Bronchial epithelial cell (primary cell): ENCODE measurements around the gene IGIP. TPM values are rescaled to one million over a fixed set of nuclear protein-coding genes. Genes with fewer than 3 reads are reported as not detected.
A peak's percentile ranks its signal among the peaks of the same experiment; 100 is the strongest.

Experiments used
- DNase-seq: peaks from one replicate; pipeline ENCODE4 v3.0.0-alpha.2; 2010; ENCODE audit warnings: low read depth
- FAIRE-seq: peaks from 2 replicates; lab custom pipeline; 2011; peaks lifted over from hg19 to GRCh38; lab: Jason Lieb, UNC
- H3K27me3 ChIP-seq: 2 replicates; pipeline ENCODE4 v1.5.1; 2011; ENCODE audit warnings: low read length; ENCODE audit not compliant: control insufficient read depth, insufficient read depth
- H3K36me3 ChIP-seq: 2 replicates; pipeline ENCODE4 v1.5.1; 2011; ENCODE audit warnings: low read length; ENCODE audit not compliant: control insufficient read depth, insufficient read depth
- H3K4me3 ChIP-seq: 2 replicates; pipeline ENCODE4 v1.5.1; 2011; ENCODE audit warnings: mild to moderate bottlenecking, low read depth, low read length, control low read depth
- total RNA-seq: library from RNA; depleted of rRNA; stranded (reverse); fragments of >200 nt; gene quantifications from 2 replicates; pipeline ENCODE4 v1.2.1, GENCODE V29; 2014
- TF ChIP-seq, protein P1 (sequence below): IDR thresholded peaks from 2 replicates; pipeline ENCODE4 v1.5.1; 2011; ENCODE audit warnings: mild to moderate bottlenecking, moderate library complexity, low read length, control low read depth, inconsistent platforms; ENCODE audit not compliant: insufficient read depth, severe bottlenecking

The IGIP gene
- total RNA-seq, 1 donor from 2014 or later: 5.3 TPM

DNA sequence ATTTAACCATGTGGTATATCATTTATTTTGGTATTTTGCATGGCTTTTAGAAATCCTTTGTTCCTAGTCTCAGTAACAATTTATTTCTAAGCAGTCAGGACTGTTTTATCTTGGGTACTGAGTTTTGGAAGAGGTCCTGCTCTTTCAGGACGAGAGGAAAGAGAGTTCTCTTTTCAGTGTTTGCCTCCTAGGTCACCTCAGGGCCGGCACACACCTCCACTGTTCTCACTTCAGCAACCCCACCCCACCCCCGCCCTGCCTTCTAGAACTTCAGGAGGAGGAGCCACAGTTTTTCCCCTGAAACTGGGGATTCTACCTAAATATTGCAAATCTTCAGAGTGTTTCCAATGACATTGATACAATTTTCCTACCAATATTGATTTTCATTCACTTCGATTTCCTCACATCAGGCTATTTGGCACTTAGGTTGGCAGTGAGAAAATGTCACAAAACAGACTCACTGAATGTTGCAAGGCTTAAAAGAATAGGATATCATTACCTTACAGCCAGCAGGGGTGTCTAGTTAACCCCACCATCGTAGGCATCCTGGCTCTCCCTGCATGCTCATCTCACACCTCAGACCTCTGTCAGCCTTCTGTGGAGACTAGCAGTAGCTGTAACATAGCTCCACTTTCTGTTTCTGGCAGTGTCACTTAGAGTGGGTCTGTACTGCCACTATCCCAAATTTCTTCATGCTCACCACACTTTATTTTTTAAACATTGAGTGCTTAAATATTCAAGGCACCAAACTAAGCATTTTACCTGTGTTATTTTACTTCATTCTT, 5.4 kb downstream of the IGIP start:
- H3K4me3 ChIP-seq: no peak overlapping the region
- no peak for DNase-seq
- TF ChIP-seq, protein P1, sequence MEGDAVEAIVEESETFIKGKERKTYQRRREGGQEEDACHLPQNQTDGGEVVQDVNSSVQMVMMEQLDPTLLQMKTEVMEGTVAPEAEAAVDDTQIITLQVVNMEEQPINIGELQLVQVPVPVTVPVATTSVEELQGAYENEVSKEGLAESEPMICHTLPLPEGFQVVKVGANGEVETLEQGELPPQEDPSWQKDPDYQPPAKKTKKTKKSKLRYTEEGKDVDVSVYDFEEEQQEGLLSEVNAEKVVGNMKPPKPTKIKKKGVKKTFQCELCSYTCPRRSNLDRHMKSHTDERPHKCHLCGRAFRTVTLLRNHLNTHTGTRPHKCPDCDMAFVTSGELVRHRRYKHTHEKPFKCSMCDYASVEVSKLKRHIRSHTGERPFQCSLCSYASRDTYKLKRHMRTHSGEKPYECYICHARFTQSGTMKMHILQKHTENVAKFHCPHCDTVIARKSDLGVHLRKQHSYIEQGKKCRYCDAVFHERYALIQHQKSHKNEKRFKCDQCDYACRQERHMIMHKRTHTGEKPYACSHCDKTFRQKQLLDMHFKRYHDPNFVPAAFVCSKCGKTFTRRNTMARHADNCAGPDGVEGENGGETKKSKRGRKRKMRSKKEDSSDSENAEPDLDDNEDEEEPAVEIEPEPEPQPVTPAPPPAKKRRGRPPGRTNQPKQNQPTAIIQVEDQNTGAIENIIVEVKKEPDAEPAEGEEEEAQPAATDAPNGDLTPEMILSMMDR: no peak
- H3K27me3 ChIP-seq: no peaks in the 10 kb centered on the region
- no peak for FAIRE-seq
- no peaks in the 10 kb centered on the region for H3K36me3 ChIP-seq

DNA sequence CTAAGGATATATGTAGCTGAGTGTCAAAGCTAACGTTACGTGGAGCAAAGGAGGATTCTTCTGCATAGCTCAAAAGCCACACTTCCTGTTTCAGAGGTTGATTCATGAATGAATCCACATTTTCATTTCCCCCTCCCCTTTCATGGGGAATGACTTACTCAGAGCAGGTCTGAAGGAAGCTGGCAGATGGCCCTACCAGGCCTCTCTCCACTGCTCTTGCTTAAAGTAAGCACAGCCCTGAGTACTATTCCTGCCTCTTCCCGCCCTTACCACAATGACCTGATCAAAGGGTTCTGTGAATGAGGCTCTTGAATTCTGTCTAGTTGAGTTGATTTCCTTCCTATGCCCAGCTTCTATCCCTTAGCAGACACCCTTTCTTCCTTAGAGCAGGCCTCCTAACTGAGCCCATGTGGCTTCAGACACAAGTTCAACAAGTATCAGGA, 6.3 kb downstream of the IGIP start:
- TF ChIP-seq, protein P1: no peak
- Histone ChIP-seq H3K4me3 (no peak overlapping the region), H3K36me3 (no peaks in the 10 kb centered on the region), H3K27me3 (no peaks in the 10 kb centered on the region)
- DNase-seq: peak; percentile 96
- peak; percentile 94 for FAIRE-seq

DNA sequence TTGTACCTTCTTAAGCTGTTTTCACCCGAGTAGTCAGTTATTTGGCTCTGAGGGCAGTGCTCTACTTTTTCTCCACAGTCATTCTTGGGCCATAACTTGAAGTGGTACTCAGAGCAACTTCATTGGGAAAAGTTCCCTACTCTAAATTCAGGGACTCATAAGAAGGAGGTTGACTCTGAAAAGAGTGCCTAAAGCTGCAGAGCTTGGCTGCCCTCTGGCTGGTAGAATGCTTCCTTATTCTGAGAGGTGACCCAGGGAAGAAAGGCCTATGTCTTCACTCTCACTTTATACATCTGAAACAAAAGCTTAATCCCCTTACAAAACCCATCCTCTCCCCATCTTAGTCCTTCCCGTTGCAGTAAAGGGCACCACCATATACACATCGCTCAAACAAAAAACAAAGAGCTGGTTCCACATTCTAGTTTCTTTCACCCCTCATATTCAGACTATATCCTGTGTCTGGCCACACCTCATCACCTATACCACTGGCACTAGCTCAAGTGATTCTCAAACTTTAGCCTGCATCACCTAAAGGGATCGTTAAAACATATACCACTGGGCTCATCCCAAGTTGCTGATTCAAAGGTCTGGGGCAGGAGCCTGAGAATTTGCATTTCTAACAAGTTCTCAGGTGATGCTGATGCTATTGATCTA, 7.9 kb downstream of the IGIP start:
- TF ChIP-seq, protein P1: no peak
- no peaks in the 10 kb centered on the region for H3K27me3 ChIP-seq
- DNase-seq (no peak), FAIRE-seq (no peak)
- H3K4me3 ChIP-seq: no peak overlapping the region
- H3K36me3 ChIP-seq: no peaks in the 10 kb centered on the region

GRCh38 chr5:140134277-140134935, 8.7 kb downstream of the IGIP start:
- DNase-seq (no peak), FAIRE-seq (no peak)
- TF ChIP-seq, protein P1: no peak
- H3K4me3 ChIP-seq: no peak overlapping the region
- H3K27me3 ChIP-seq: no peaks in the 10 kb centered on the region
- H3K36me3 ChIP-seq: no peaks in the 10 kb centered on the region

- no peak for FAIRE-seq
- no peak overlapping the region for H3K4me3 ChIP-seq
- no peaks in the 10 kb centered on the region for H3K27me3 ChIP-seq
- TF ChIP-seq, protein P1: no peak
- H3K36me3 ChIP-seq: no peaks in the 10 kb centered on the region
- no peak for DNase-seq
Observed at GRCh38 chr5:140135127-140135526, 9.4 kb downstream of the IGIP start.
